IMR-90 (cell line): ENCODE measurements around the gene GRK5. TPM values are rescaled to one million over a fixed set of nuclear protein-coding genes. Genes with fewer than 3 reads are reported as not detected.

Experiments
- ATAC-seq: fragments of 200-7000 bp; cut with Tn5 transposase; 2 replicates; pipeline ENCODE4 v1.9.1; 2020; ENCODE audit warnings: low read depth, mild to moderate bottlenecking, moderate library complexity
- BruUV-seq: library from RNA; stranded (reverse); fragments of 400-500 nt; replicated peaks from 2 replicates; lab custom pipeline; 2021; lab: Mats Ljungman, UMichigan
- CTCF ChIA-PET: fragments of 300-600 bp; formaldehyde crosslinking; extraction: SDS; loops from one replicate; lab custom pipeline; 2021; ENCODE audit warnings: antibody characterized with exemption; lab: Yijun Ruan, JAX
- POLR2A ChIA-PET: fragments of 300-600 bp; sonication (Branson Sonifier 250); formaldehyde crosslinking; loops from one replicate; lab custom pipeline; 2022; ENCODE audit warnings: antibody characterized with exemption; ENCODE audit not compliant: unreplicated experiment; lab: Charles Lee
- DNase-seq: peaks from one replicate; pipeline ENCODE4 v3.0.0; 2013
- H2AFZ ChIP-seq: replicated peaks from 2 replicates; pipeline ENCODE3; 2013; ENCODE audit warnings: low read length, mild to moderate bottlenecking; ENCODE audit not compliant: poor library complexity
- H2AK5ac ChIP-seq: 2 replicates; pipeline ENCODE4 v1.6.1; 2013; ENCODE audit warnings: low read depth, low read length, inconsistent platforms
- H2AK9ac ChIP-seq: replicated peaks from 2 replicates; pipeline ENCODE3; 2013; ENCODE audit warnings: mild to moderate bottlenecking, low read depth, low read length, moderate library complexity; ENCODE audit not compliant: poor library complexity
- H2BK120ac ChIP-seq: 2 replicates; pipeline ENCODE4 v1.6.1; 2013; ENCODE audit warnings: low read depth, low read length, inconsistent platforms
- H2BK15ac ChIP-seq: 3 replicates; pipeline ENCODE4 v1.6.1; 2013; ENCODE audit warnings: low read depth, low read length, inconsistent platforms
- H2BK20ac ChIP-seq: 2 replicates; pipeline ENCODE4 v1.6.1; 2013; ENCODE audit warnings: low read depth, mild to moderate bottlenecking, inconsistent platforms, low read length, moderate library complexity
- H2BK5ac ChIP-seq: 2 replicates; pipeline ENCODE4 v1.6.1; 2013; ENCODE audit warnings: mild to moderate bottlenecking, low read depth, low read length, inconsistent platforms; ENCODE audit not compliant: poor library complexity, severe bottlenecking
- H3K14ac ChIP-seq: replicated peaks from 2 replicates; pipeline ENCODE4 v1.6.1; 2013; ENCODE audit warnings: low read depth, low read length, inconsistent platforms
- H3K18ac ChIP-seq: 2 replicates; pipeline ENCODE4 v1.6.1; 2013; ENCODE audit warnings: low read depth, low read length, control low read depth
- H3K23ac ChIP-seq: 2 replicates; pipeline ENCODE4 v1.6.1; 2013; ENCODE audit warnings: low read depth, low read length, inconsistent platforms
- H3K27ac ChIP-seq: 2 replicates; pipeline ENCODE4 v1.5.1; 2013; ENCODE audit warnings: mild to moderate bottlenecking, control low read depth, low read length; ENCODE audit not compliant: insufficient read depth
- H3K27me3 ChIP-seq: 2 replicates; pipeline ENCODE4 v1.6.1; 2013; ENCODE audit warnings: low read length; ENCODE audit not compliant: control insufficient read depth, insufficient read depth
- H3K36me3 ChIP-seq: 2 replicates; pipeline ENCODE4 v1.6.1; 2013; ENCODE audit warnings: low read length, mixed read lengths; ENCODE audit not compliant: control insufficient read depth, insufficient read depth
- H3K4ac ChIP-seq: 2 replicates; pipeline ENCODE4 v1.6.1; 2013; ENCODE audit warnings: low read depth, low read length, inconsistent platforms
- H3K4me1 ChIP-seq: 2 replicates; pipeline ENCODE4 v1.6.1; 2013; ENCODE audit warnings: low read length, mixed read lengths; ENCODE audit not compliant: control insufficient read depth, insufficient read depth
- H3K4me2 ChIP-seq: 2 replicates; pipeline ENCODE4 v1.6.1; 2013; ENCODE audit warnings: low read depth, mild to moderate bottlenecking, control low read depth, low read length, moderate library complexity
- H3K4me3 ChIP-seq: 2 replicates; pipeline ENCODE4 v1.5.1; 2013; ENCODE audit warnings: low read depth, mild to moderate bottlenecking, control low read depth, low read length, moderate library complexity; ENCODE audit not compliant: insufficient read depth
- H3K56ac ChIP-seq: 2 replicates; pipeline ENCODE4 v1.6.1; 2013; ENCODE audit warnings: low read length, inconsistent platforms; ENCODE audit not compliant: insufficient read depth; ENCODE audit errors: extremely low read depth
- H3K79me1 ChIP-seq, 2 experiments: 2 replicates each; pipeline ENCODE4 v1.6.1; 2013; ENCODE audit warnings: low read length in 2 of 2, inconsistent platforms in 1 of 2, low read depth in 1 of 2
- H3K9ac ChIP-seq: 2 replicates; pipeline ENCODE4 v1.6.1; 2013; ENCODE audit warnings: low read depth, low read length, control low read depth
- H3K9me1 ChIP-seq: 2 replicates; pipeline ENCODE4 v1.6.1; 2013; ENCODE audit warnings: low read length, inconsistent platforms; ENCODE audit not compliant: insufficient read depth
- H3K9me3 ChIP-seq: 2 replicates; pipeline ENCODE4 v1.6.1; 2013; ENCODE audit warnings: low read length; ENCODE audit not compliant: control insufficient read depth, insufficient read depth
- H4K20me1 ChIP-seq: 2 replicates; pipeline ENCODE4 v1.6.1; 2013; ENCODE audit warnings: low read length, inconsistent platforms; ENCODE audit not compliant: insufficient read depth
- H4K5ac ChIP-seq: 2 replicates; pipeline ENCODE4 v1.6.1; 2013; ENCODE audit warnings: mild to moderate bottlenecking, low read depth, low read length, control low read depth
- H4K8ac ChIP-seq, 2 experiments: 2 replicates each; pipeline ENCODE4 v1.6.1; 2013; ENCODE audit warnings: low read depth in 2 of 2, low read length in 2 of 2, control low read depth in 1 of 2, inconsistent platforms in 1 of 2
- H4K91ac ChIP-seq: 2 replicates; pipeline ENCODE4 v1.6.1; 2013; ENCODE audit warnings: low read depth, low read length, inconsistent platforms; ENCODE audit not compliant: insufficient read depth
- BHLHE40 ChIP-seq: fragments of 150-350 bp; IDR thresholded peaks from 2 replicates; pipeline ENCODE4 v1.6.1; 2016; ENCODE audit warnings: mild to moderate bottlenecking, low read depth, low read length
- CHD1 ChIP-seq: IDR thresholded peaks from 2 replicates; pipeline ENCODE4 v1.6.1; 2012; ENCODE audit warnings: low read depth, low read length, improper control_type of control experiment
- MAZ ChIP-seq: IDR thresholded peaks from 2 replicates; pipeline ENCODE4 v1.6.1; 2012; ENCODE audit warnings: low read depth, mild to moderate bottlenecking, low read length, improper control_type of control experiment, moderate library complexity, borderline replicate concordance
- POLR2A ChIP-seq: IDR thresholded peaks from 2 replicates; pipeline ENCODE4 v1.6.1; 2012; ENCODE audit warnings: mild to moderate bottlenecking, low read depth, low read length
- RCOR1 ChIP-seq: IDR thresholded peaks from 2 replicates; pipeline ENCODE4 v1.6.1; 2012; ENCODE audit warnings: mild to moderate bottlenecking, low read length, improper control_type of control experiment; ENCODE audit not compliant: insufficient replicate concordance
- WGBS, 2 experiments: methylation state at CpG; one replicate each; pipeline versions ENCODE4 v1.1.5 to v1.1.7; 2013; ENCODE audit warnings: missing lambda C conversion rate in 2 of 2; ENCODE audit not compliant: insufficient read length in 1 of 2; ENCODE audit errors: extremely low coverage in 2 of 2; 5-methylcytosine and 5-hydroxymethylcytosine counted together
- dilution Hi-C: fragments of 300-500 bp; cut with HindIII; formaldehyde crosslinking; loops from one replicate; pipeline ENCODE4 v1.14.3; 2018; ENCODE audit warnings: low sequenced_read_pairs; ENCODE audit not compliant: unreplicated experiment
- in situ Hi-C: fragments of 300-500 bp; cut with MboI; formaldehyde crosslinking; loops from 3 replicates; pipeline ENCODE4 v1.14.3; 2019; ENCODE audit warnings: low sequenced_read_pairs, inconsistent platforms, mixed read lengths
- intact Hi-C: fragments of 100-400 bp; cut with micrococcal nuclease; formaldehyde crosslinking; loops from 2 replicates; pipeline ENCODE4 v1.10.0; 2022
- polyA plus RNA-seq, 3 experiments: library from polyadenylated mRNA; depleted of rRNA; stranded (reverse); fragments of >200 nt; gene quantifications; 2 replicates each; pipeline ENCODE4 v1.2.3, GENCODE V29; 2012; ENCODE audit warnings: low replicate concordance in 1 of 3
- total RNA-seq: library from RNA; depleted of rRNA; stranded (reverse); fragments of >200 nt; gene quantifications from 2 replicates; pipeline ENCODE4 v1.2.3, GENCODE V29; 2012
- TF ChIP-seq, protein P1 (sequence below): conservative IDR thresholded peaks from 2 replicates; pipeline ENCODE4 v1.5.1; 2012; ENCODE audit warnings: mild to moderate bottlenecking, low read depth, low read length, improper control_type of control experiment

The GRK5 gene
- total and polyA plus RNA-seq, 2 of the 4 experiments (the other 2 are of a cell fraction): 12.9 to 16.3 TPM

DNA sequence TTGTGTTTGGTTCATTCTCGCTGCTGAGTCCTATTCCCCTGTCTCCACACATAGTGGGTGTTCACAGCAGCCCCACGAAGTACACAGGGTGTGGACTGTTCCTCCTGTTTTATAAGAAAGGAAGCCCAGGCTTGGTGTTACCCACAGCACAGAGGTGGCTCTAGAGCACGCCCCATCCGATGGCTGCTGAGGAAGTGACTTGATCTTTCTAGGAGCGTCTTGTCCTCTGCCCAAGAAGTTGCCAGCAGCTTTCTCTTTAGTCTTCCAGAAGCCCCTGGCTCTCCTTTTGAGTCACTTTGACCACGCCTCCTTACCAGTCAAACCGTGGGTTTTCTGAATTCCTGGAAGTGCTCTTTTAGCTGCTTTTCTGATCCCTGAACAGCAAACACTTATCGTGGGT, 94.0 kb downstream of the GRK5 start:
- no peak overlapping the region for H2AK9ac ChIP-seq
- no peaks in the 10 kb centered on the region for H3K27me3 ChIP-seq
- H2AFZ ChIP-seq: no peak overlapping the region
- peaks cover 53 to 92% of the 10 kb centered on the region in 2 experiments for H3K79me1 ChIP-seq
- no peak overlapping the region for H2BK120ac ChIP-seq
- 56% methylated on average over 3 of the region's 8 CpGs; no CpG with 5 or more reads in 1 of the 2 experiments for WGBS, 2 experiments
- no peak overlapping the region for H4K8ac ChIP-seq
- peak; percentile 24 for DNase-seq
- peaks cover 23% of the 10 kb centered on the region for H3K36me3 ChIP-seq
- in situ Hi-C loops (no loop called here), intact Hi-C loops (no loop called here), dilution Hi-C loops (no loop called here)
- ChIA-PET POLR2A (no interaction called here), CTCF (no interaction called here)
- H3K27ac ChIP-seq: no peak overlapping the region
- no peak overlapping the region for H3K4me2 ChIP-seq
- H3K56ac ChIP-seq: no peak overlapping the region
- H3K14ac ChIP-seq: no peak overlapping the region
- H3K4me1 ChIP-seq: peaks cover 20% of the 10 kb centered on the region
- no peak overlapping the region for H2BK20ac ChIP-seq
- H4K20me1 ChIP-seq: peaks cover 99% of the 10 kb centered on the region
- no peak overlapping the region; the same call in 1 of the 2 replicates for H4K91ac ChIP-seq
- no peak for ATAC-seq
- no TSS peak for BruUV-seq
- no peak overlapping the region for H3K9ac ChIP-seq
- TF ChIP-seq, protein P1, sequence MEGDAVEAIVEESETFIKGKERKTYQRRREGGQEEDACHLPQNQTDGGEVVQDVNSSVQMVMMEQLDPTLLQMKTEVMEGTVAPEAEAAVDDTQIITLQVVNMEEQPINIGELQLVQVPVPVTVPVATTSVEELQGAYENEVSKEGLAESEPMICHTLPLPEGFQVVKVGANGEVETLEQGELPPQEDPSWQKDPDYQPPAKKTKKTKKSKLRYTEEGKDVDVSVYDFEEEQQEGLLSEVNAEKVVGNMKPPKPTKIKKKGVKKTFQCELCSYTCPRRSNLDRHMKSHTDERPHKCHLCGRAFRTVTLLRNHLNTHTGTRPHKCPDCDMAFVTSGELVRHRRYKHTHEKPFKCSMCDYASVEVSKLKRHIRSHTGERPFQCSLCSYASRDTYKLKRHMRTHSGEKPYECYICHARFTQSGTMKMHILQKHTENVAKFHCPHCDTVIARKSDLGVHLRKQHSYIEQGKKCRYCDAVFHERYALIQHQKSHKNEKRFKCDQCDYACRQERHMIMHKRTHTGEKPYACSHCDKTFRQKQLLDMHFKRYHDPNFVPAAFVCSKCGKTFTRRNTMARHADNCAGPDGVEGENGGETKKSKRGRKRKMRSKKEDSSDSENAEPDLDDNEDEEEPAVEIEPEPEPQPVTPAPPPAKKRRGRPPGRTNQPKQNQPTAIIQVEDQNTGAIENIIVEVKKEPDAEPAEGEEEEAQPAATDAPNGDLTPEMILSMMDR: no peak
- no peak for TF ChIP-seq MAZ
- TF ChIP-seq BHLHE40: no peak
- no peak for TF ChIP-seq CHD1
- TF ChIP-seq RCOR1: no peak
- TF ChIP-seq POLR2A: no peak
- H2AK5ac ChIP-seq: peak overlapping the region; percentile 63; the same call in 1 of the 2 replicates
- H3K18ac ChIP-seq: no peak overlapping the region
- H3K9me3 ChIP-seq: peaks cover 8% of the 10 kb centered on the region
- H3K9me1 ChIP-seq: peaks cover 38% of the 10 kb centered on the region
- no peak overlapping the region for H3K4me3 ChIP-seq
- H3K23ac ChIP-seq: no peak overlapping the region
- no peak overlapping the region for H2BK5ac ChIP-seq
- no peak overlapping the region for H4K5ac ChIP-seq
- H3K4ac ChIP-seq: peak overlapping the region; percentile 43; the same call in 1 of the 2 replicates
- no peak overlapping the region for H2BK15ac ChIP-seq
